Esophagus mucosa (tissue), 1 donor: ENCODE data around the gene ENTREP1. TPM values are rescaled to one million over a fixed set of nuclear protein-coding genes. Genes with fewer than 3 reads are reported as not detected.
"Not testable (repeated sequence)": the region's sequence is repeated elsewhere in the genome, so short reads cannot be mapped to it uniquely, and the experiment has no call there.

ENCODE experiments used
- ATAC-seq: fragments of 200-7000 bp; cut with Tn5 transposase; one replicate; pipeline ENCODE4 v1.9.1; 2020
- total RNA-seq: library from RNA; stranded (reverse); gene quantifications from one replicate; pipeline ENCODE4 v1.2.4, GENCODE V29; 2023
- donor health status: DM: yes; HTN: yes; CAD: no.

The ENTREP1 gene
- total RNA-seq, 1 donor from 2014 or later: 3.5 TPM

- ATAC-seq: peak; percentile 36
Measured at GRCh38 chr9:69420611-69421270, 95.7 kb downstream of the ENTREP1 start.

- ATAC-seq: peak; percentile 67
Measured at GRCh38 chr9:69421908-69422801, 97.1 kb downstream of the ENTREP1 start.

- no peak for ATAC-seq
Measured at GRCh38 chr9:69425136-69425801, 100.3 kb downstream of the ENTREP1 start.

GRCh38 chr9:69427286-69427685 is 102.3 kb downstream of the ENTREP1 start:
- ATAC-seq: no peak

GRCh38 chr9:69428017-69428785 is 103.2 kb downstream of the ENTREP1 start:
- no peak for ATAC-seq

GRCh38 chr9:69429281-69429680 is 104.3 kb downstream of the ENTREP1 start:
- no peak for ATAC-seq

- ATAC-seq: no peak
Measured at GRCh38 chr9:69430206-69430605, 105.2 kb downstream of the ENTREP1 start.

- ATAC-seq: no peak
Measured at GRCh38 chr9:69431203-69431602, 106.2 kb downstream of the ENTREP1 start.

GRCh38 chr9:69431777-69432176 is 106.8 kb downstream of the ENTREP1 start:
- ATAC-seq: no peak

- no peak for ATAC-seq
Measured at GRCh38 chr9:69432623-69433022, 107.6 kb downstream of the ENTREP1 start.

GRCh38 chr9:69433392-69433791 is 108.4 kb downstream of the ENTREP1 start:
- ATAC-seq: peak; percentile 55

- no peak for ATAC-seq
Measured at GRCh38 chr9:69433968-69434367, 109.0 kb downstream of the ENTREP1 start.

GRCh38 chr9:69439654-69440053 is 114.6 kb downstream of the ENTREP1 start:
- ATAC-seq: not testable (repeated sequence)

- not testable (repeated sequence) for ATAC-seq
Measured at GRCh38 chr9:69440254-69440955, 115.4 kb downstream of the ENTREP1 start.

Other genes starting within 250 kb of the ENTREP1 start
- gene TJP2, start 150.9 kb upstream of the ENTREP1 start, total RNA-seq: 113 TPM